ENCODE measurements around the gene LPP.

Gene LPP

GRCh38 chr3:188740010-188740409, 586.1 kb downstream of the LPP start:
- Histone ChIP-seq H3K9me2 (replicated peaks; ENCODE audit: control insufficient read depth, low read length) (no peaks in the 10 kb centered on the region), H3K27me3 (ENCODE audit: control insufficient read depth, low read length) (no peaks in the 10 kb centered on the region), H3K9me3 (ENCODE audit: control insufficient read depth, insufficient read depth, low read length) (no peaks in the 10 kb centered on the region)

DNA sequence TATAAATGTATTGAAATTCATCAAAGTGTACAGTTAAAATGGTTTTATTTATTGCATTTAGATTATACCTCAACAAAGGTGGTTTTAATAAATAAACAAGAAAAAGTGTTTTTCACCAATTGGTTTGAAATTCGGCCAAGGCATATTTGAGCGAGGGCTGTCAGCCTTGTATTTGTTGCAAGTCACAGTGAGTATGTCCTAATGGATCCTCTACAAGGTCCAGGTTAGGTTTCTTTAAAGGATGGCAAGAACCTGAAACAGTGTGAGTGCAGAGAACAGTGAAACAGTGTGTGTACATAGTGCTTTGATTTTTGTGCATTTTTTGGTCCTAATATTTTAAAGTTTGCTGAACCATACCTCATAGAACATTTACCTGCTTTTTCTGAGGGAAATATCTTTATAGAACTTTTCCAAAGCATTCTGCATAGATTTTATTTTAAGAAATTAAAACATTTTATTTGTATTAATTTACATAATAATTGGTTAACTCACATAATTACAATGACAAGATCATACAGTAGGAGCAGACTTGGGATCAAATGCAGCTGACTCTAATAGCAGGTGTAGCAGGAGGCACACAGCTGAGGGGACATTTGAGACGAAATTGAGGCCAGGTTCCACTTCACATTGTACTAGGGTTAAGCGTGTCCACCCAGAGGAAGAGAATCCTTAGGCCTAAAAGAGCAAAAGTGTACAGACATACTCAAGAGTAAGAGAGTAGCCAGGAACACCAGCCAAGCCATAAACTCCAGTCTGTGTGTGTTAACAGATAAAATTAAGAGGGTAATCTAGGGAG, 589.0 kb downstream of the LPP start:
- H3K27ac ChIP-seq (ENCODE audit: low read depth, low read length), result no peak overlapping the region
- H3K36me3 ChIP-seq (ENCODE audit: control insufficient read depth, low read length), result no peaks in the 10 kb centered on the region
- no peak overlapping the region for H3K4me2 ChIP-seq (ENCODE audit: low read length)
- no peaks in the 10 kb centered on the region for H4K20me1 ChIP-seq (ENCODE audit: control insufficient read depth, insufficient read depth, low read depth, low read length)
- H3K4me1 ChIP-seq (ENCODE audit: control insufficient read depth, low read length), result peaks cover 42% of the 10 kb centered on the region
- no peak overlapping the region for H3K4me3 ChIP-seq (ENCODE audit: low read length)
- H3K79me2 ChIP-seq (ENCODE audit: control insufficient read depth, low read length), result no peaks in the 10 kb centered on the region
- no peaks in the 10 kb centered on the region for H3K27me3 ChIP-seq (ENCODE audit: control insufficient read depth, low read length)
- 0 out of 2 replicates have a peak, but pooled peaks cover 2% of the 10 kb centered on the region for H3F3A ChIP-seq (ENCODE audit: control insufficient read depth, insufficient read depth)
- no peaks in the 10 kb centered on the region for H3K9me3 ChIP-seq (ENCODE audit: control insufficient read depth, insufficient read depth, low read length)
- TF ChIP-seq, protein P1, sequence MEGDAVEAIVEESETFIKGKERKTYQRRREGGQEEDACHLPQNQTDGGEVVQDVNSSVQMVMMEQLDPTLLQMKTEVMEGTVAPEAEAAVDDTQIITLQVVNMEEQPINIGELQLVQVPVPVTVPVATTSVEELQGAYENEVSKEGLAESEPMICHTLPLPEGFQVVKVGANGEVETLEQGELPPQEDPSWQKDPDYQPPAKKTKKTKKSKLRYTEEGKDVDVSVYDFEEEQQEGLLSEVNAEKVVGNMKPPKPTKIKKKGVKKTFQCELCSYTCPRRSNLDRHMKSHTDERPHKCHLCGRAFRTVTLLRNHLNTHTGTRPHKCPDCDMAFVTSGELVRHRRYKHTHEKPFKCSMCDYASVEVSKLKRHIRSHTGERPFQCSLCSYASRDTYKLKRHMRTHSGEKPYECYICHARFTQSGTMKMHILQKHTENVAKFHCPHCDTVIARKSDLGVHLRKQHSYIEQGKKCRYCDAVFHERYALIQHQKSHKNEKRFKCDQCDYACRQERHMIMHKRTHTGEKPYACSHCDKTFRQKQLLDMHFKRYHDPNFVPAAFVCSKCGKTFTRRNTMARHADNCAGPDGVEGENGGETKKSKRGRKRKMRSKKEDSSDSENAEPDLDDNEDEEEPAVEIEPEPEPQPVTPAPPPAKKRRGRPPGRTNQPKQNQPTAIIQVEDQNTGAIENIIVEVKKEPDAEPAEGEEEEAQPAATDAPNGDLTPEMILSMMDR (IDR thresholded peaks at IDR 0.05; ENCODE audit: low read depth, low read length, poor library complexity, severe bottlenecking), result no peak
- TF ChIP-seq EZH2phosphoT487 (IDR thresholded peaks at IDR 0.05; ENCODE audit: borderline replicate concordance, low read length), result no peak
- no peaks in the 10 kb centered on the region for H3K9me2 ChIP-seq (replicated peaks; ENCODE audit: control insufficient read depth, low read length)

More at GRCh38 chr3:188740010-188740409, 586.1 kb downstream of the LPP start:
- no peak overlapping the region for H3K4me2 ChIP-seq (ENCODE audit: low read length)
- no peaks in the 10 kb centered on the region for H3K79me2 ChIP-seq (ENCODE audit: control insufficient read depth, low read length)
- no peaks in the 10 kb centered on the region for H4K20me1 ChIP-seq (ENCODE audit: control insufficient read depth, insufficient read depth, low read depth, low read length)
- TF ChIP-seq, protein P1 (IDR thresholded peaks at IDR 0.05; ENCODE audit: low read depth, low read length, poor library complexity, severe bottlenecking), result no peak
- TF ChIP-seq EZH2phosphoT487 (IDR thresholded peaks at IDR 0.05; ENCODE audit: borderline replicate concordance, low read length), result no peak
- no peak overlapping the region for H3K27ac ChIP-seq (ENCODE audit: low read depth, low read length)
- H3K4me1 ChIP-seq (ENCODE audit: control insufficient read depth, low read length), result peaks cover 21% of the 10 kb centered on the region
- H3F3A ChIP-seq (ENCODE audit: control insufficient read depth, insufficient read depth), result no peaks in the 10 kb centered on the region
- no peaks in the 10 kb centered on the region for H3K36me3 ChIP-seq (ENCODE audit: control insufficient read depth, low read length)
- H3K4me3 ChIP-seq (ENCODE audit: low read length), result no peak overlapping the region

- Histone ChIP-seq H3K4me2 (ENCODE audit: low read length) (no peak overlapping the region), H3K4me1 (ENCODE audit: control insufficient read depth, low read length) (peaks cover 48% of the 10 kb centered on the region), H3K27me3 (ENCODE audit: control insufficient read depth, low read length) (no peaks in the 10 kb centered on the region), H3K27ac (ENCODE audit: low read depth, low read length) (no peak overlapping the region), H3K9me2 (replicated peaks; ENCODE audit: control insufficient read depth, low read length) (no peaks in the 10 kb centered on the region), H4K20me1 (ENCODE audit: control insufficient read depth, insufficient read depth, low read depth, low read length) (no peaks in the 10 kb centered on the region), H3K9me3 (ENCODE audit: control insufficient read depth, insufficient read depth, low read length) (no peaks in the 10 kb centered on the region), H3K36me3 (ENCODE audit: control insufficient read depth, low read length) (0 out of 2 replicates have a peak, but pooled peaks cover 2% of the 10 kb centered on the region), H3F3A (ENCODE audit: control insufficient read depth, insufficient read depth) (0 out of 2 replicates have a peak, but pooled peaks cover 2% of the 10 kb centered on the region), H3K4me3 (ENCODE audit: low read length) (no peak overlapping the region), H3K79me2 (ENCODE audit: control insufficient read depth, low read length) (no peaks in the 10 kb centered on the region)
- TF ChIP-seq, protein P1 (IDR thresholded peaks at IDR 0.05; ENCODE audit: low read depth, low read length, poor library complexity, severe bottlenecking), result no peak
- TF ChIP-seq EZH2phosphoT487 (IDR thresholded peaks at IDR 0.05; ENCODE audit: borderline replicate concordance, low read length), result no peak
Measured at GRCh38 chr3:188744166-188744565, 590.2 kb downstream of the LPP start.
